Measurements from ENCODE around the gene ZBTB45.

DNA sequence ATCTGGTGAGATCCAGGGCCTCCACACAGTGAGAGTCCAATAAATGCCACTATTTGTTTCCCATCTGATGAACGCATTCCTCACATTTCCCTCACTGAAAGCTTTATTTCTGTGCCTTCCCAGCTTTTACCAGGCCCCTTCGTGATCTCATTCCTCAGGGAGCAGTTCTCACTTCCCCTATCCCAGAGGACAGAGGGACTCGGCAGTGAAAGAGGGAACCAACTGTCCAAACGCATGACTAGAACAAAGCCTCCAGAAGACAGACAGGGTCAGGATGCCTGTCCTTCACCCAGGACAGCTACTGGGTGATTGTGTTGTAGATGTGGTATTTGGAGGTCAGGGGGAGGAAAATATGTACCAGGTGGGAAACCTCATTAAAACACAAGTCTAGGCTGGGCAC, 2.0 kb upstream of the ZBTB45 start:
- TF ChIP-seq, protein P1, sequence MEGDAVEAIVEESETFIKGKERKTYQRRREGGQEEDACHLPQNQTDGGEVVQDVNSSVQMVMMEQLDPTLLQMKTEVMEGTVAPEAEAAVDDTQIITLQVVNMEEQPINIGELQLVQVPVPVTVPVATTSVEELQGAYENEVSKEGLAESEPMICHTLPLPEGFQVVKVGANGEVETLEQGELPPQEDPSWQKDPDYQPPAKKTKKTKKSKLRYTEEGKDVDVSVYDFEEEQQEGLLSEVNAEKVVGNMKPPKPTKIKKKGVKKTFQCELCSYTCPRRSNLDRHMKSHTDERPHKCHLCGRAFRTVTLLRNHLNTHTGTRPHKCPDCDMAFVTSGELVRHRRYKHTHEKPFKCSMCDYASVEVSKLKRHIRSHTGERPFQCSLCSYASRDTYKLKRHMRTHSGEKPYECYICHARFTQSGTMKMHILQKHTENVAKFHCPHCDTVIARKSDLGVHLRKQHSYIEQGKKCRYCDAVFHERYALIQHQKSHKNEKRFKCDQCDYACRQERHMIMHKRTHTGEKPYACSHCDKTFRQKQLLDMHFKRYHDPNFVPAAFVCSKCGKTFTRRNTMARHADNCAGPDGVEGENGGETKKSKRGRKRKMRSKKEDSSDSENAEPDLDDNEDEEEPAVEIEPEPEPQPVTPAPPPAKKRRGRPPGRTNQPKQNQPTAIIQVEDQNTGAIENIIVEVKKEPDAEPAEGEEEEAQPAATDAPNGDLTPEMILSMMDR (IDR thresholded peaks at IDR 0.05) = no peak
- TF ChIP-seq EZH2 (IDR thresholded peaks at IDR 0.05) (no peak), EZH2phosphoT487 (IDR thresholded peaks at IDR 0.05) (no peak)

Measured in neural progenitor cell (in vitro differentiated cells).